Measurements from ENCODE around the gene IL17C.

Gene IL17C

DNA sequence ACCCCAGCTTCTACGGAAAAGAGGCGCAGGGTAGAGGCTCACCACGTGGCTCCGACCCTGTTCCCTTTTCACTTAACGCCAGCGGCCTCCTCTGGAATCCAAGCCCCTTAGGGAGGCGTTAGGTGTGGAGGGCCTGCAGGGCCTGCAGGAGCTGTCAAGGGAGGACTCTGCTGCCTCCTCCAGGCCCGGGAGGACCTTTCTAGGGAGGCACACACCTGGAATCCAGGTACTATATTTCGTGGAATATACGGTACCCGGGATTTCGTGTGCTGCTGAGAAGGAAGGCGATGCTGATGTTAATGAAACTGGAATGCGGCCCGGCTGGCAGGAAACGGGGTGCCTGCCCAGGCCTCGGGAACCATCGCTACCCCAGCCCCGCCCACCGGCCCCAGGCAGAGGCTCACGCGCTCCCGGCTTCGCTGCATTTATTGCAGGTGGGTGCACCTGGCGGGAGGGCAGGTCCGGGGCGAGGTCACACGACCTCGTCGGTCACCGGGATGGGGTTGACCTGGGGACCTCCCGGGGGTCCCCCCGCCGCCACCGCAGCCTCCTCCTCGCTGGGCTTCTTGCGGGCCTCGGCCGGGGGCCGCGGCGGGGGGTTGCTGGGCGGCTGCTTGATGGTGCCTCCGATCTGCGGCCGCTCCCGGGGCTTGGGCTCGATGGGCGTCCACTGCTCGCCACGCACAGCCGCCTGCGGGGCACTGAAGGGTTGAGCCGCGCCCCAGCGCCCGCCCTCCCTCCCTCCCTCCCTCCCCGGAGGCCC, 4.7 kb downstream of the IL17C start:
- no peak overlapping the region for H3K27ac ChIP-seq (ENCODE audit: low read depth, low read length)
- H4K20me1 ChIP-seq (ENCODE audit: control insufficient read depth, insufficient read depth, low read depth, low read length): peaks cover 10% of the 10 kb centered on the region
- TF ChIP-seq, protein P1, sequence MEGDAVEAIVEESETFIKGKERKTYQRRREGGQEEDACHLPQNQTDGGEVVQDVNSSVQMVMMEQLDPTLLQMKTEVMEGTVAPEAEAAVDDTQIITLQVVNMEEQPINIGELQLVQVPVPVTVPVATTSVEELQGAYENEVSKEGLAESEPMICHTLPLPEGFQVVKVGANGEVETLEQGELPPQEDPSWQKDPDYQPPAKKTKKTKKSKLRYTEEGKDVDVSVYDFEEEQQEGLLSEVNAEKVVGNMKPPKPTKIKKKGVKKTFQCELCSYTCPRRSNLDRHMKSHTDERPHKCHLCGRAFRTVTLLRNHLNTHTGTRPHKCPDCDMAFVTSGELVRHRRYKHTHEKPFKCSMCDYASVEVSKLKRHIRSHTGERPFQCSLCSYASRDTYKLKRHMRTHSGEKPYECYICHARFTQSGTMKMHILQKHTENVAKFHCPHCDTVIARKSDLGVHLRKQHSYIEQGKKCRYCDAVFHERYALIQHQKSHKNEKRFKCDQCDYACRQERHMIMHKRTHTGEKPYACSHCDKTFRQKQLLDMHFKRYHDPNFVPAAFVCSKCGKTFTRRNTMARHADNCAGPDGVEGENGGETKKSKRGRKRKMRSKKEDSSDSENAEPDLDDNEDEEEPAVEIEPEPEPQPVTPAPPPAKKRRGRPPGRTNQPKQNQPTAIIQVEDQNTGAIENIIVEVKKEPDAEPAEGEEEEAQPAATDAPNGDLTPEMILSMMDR (IDR thresholded peaks at IDR 0.05; ENCODE audit: low read depth, low read length, poor library complexity, severe bottlenecking): no peak
- TF ChIP-seq EZH2phosphoT487 (IDR thresholded peaks at IDR 0.05; ENCODE audit: borderline replicate concordance, low read length): no peak

DNA sequence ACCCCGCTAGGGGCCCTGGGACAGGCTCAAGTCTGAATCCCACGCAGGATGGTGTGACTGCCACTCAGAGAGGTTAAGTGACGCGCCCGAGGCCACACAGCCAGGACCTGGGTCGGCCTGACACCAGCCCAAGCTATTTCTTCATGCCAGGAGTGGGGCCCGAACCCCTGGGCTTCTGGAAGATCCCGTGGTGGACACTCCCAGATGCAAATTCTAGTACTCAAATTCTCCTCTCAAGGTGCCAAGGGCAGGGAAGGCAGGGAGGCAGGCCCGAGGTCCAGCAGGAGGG, 5.2 kb downstream of the IL17C start:
- peaks cover 17% of the 10 kb centered on the region for H3K79me2 ChIP-seq (ENCODE audit: control insufficient read depth, low read length)
- TF ChIP-seq, protein P1 (IDR thresholded peaks at IDR 0.05; ENCODE audit: low read depth, low read length, poor library complexity, severe bottlenecking): no peak
- TF ChIP-seq EZH2phosphoT487 (IDR thresholded peaks at IDR 0.05; ENCODE audit: borderline replicate concordance, low read length): no peak
- no peak overlapping the region for H3K27ac ChIP-seq (ENCODE audit: low read depth, low read length)
- H3F3A ChIP-seq (ENCODE audit: control insufficient read depth, insufficient read depth): peaks cover 11% of the 10 kb centered on the region
- no peak overlapping the region for H3K4me2 ChIP-seq (ENCODE audit: low read length)
- no peak overlapping the region for H3K4me3 ChIP-seq (ENCODE audit: low read length)
- no peaks in the 10 kb centered on the region for H3K9me2 ChIP-seq (replicated peaks; ENCODE audit: control insufficient read depth, low read length)
- peaks cover 38% of the 10 kb centered on the region for H3K4me1 ChIP-seq (ENCODE audit: control insufficient read depth, low read length)
- peaks cover 26% of the 10 kb centered on the region for H3K27me3 ChIP-seq (ENCODE audit: control insufficient read depth, low read length)
- H3K9me3 ChIP-seq (ENCODE audit: control insufficient read depth, insufficient read depth, low read length): 0 out of 2 replicates have a peak, but pooled peaks cover 3% of the 10 kb centered on the region
- peaks cover 13% of the 10 kb centered on the region for H4K20me1 ChIP-seq (ENCODE audit: control insufficient read depth, insufficient read depth, low read depth, low read length)
- H3K36me3 ChIP-seq (ENCODE audit: control insufficient read depth, low read length): peaks cover 54% of the 10 kb centered on the region

More for the DNA sequence above, 4.7 kb downstream of the IL17C start:
- peaks cover 11% of the 10 kb centered on the region for H3F3A ChIP-seq (ENCODE audit: control insufficient read depth, insufficient read depth)
- H3K4me3 ChIP-seq (ENCODE audit: low read length): no peak overlapping the region
- H3K27me3 ChIP-seq (ENCODE audit: control insufficient read depth, low read length): peaks cover 30% of the 10 kb centered on the region
- no peak overlapping the region for H3K4me2 ChIP-seq (ENCODE audit: low read length)
- peaks cover 12% of the 10 kb centered on the region for H3K79me2 ChIP-seq (ENCODE audit: control insufficient read depth, low read length)
- H3K36me3 ChIP-seq (ENCODE audit: control insufficient read depth, low read length): peaks cover 49% of the 10 kb centered on the region
- no peaks in the 10 kb centered on the region for H3K9me2 ChIP-seq (replicated peaks; ENCODE audit: control insufficient read depth, low read length)
- 0 out of 2 replicates have a peak, but pooled peaks cover 3% of the 10 kb centered on the region for H3K9me3 ChIP-seq (ENCODE audit: control insufficient read depth, insufficient read depth, low read length)
- peaks cover 39% of the 10 kb centered on the region for H3K4me1 ChIP-seq (ENCODE audit: control insufficient read depth, low read length)

DNA sequence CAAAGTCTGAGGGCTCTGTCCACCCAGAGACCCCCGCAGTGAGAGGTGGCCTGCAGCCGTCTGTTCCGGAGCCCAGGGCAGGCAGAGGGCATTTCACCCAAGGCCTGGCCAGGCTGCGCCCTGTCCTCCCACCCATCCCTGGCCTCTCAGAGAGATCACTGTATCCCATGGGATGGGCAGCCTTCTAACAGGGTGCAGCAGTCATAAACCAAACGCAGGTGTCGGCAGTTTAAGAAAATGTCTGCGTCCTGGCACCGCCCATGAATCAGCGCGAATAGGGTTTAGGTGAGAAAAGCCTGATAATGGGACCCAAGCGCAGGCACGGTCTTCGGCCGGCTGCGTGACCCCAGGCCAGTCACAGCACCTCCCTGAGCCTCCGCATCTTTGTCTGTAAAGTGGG, 7.1 kb downstream of the IL17C start:
- Histone ChIP-seq H3K4me2 (ENCODE audit: low read length) (no peak overlapping the region), H3K9me3 (ENCODE audit: control insufficient read depth, insufficient read depth, low read length) (no peaks in the 10 kb centered on the region), H3K27me3 (ENCODE audit: control insufficient read depth, low read length) (peaks cover 7% of the 10 kb centered on the region), H3K9me2 (replicated peaks; ENCODE audit: control insufficient read depth, low read length) (no peaks in the 10 kb centered on the region), H4K20me1 (ENCODE audit: control insufficient read depth, insufficient read depth, low read depth, low read length) (peaks cover 26% of the 10 kb centered on the region), H3K36me3 (ENCODE audit: control insufficient read depth, low read length) (peaks cover 70% of the 10 kb centered on the region), H3K4me3 (ENCODE audit: low read length) (no peak overlapping the region), H3K27ac (ENCODE audit: low read depth, low read length) (no peak overlapping the region), H3K79me2 (ENCODE audit: control insufficient read depth, low read length) (peaks cover 36% of the 10 kb centered on the region), H3K4me1 (ENCODE audit: control insufficient read depth, low read length) (peaks cover 32% of the 10 kb centered on the region), H3F3A (ENCODE audit: control insufficient read depth, insufficient read depth) (peaks cover 4% of the 10 kb centered on the region; the same call in 1 of the 2 replicates)
- no peak for TF ChIP-seq EZH2phosphoT487 (IDR thresholded peaks at IDR 0.05; ENCODE audit: borderline replicate concordance, low read length)
- TF ChIP-seq, protein P1 (IDR thresholded peaks at IDR 0.05; ENCODE audit: low read depth, low read length, poor library complexity, severe bottlenecking): no peak

All from DOHH2 (cell line).